Prostate gland (tissue), 2 donors: ENCODE results near the gene PRKG1. TPM values are rescaled to one million over a fixed set of nuclear protein-coding genes. Genes with fewer than 3 reads are reported as not detected.

ENCODE experiments used
- DNase-seq: peaks from one replicate; pipeline ENCODE4 v3.0.0-alpha.2; 2019; ENCODE audit warnings: low spot score
- H3K27ac ChIP-seq, 2 donors: fragments of 200-600 bp; sonication (generic); 2 replicates each; pipeline ENCODE4 v1.5.1; 2017 to 2019
- H3K27me3 ChIP-seq: fragments of 200-600 bp; sonication (generic); replicated peaks from 2 replicates; pipeline ENCODE4 v1.5.1; 2019; ENCODE audit not compliant: insufficient read depth
- H3K36me3 ChIP-seq, 2 donors: fragments of 200-600 bp; sonication (generic); 1 replicate in 1 of 2; 2 replicates in 1 of 2; pipeline versions ENCODE4 v1.5.1 to v1.8.1; 2017 to 2019
- H3K4me1 ChIP-seq: fragments of 200-600 bp; sonication (generic); replicated peaks from 2 replicates; pipeline ENCODE4 v1.5.1; 2019
- H3K4me3 ChIP-seq, 2 donors: fragments of 200-600 bp; sonication (generic); 2 replicates each; pipeline ENCODE4 v1.5.1; 2017 to 2019
- H3K9me3 ChIP-seq: fragments of 200-600 bp; sonication (generic); 2 replicates; pipeline ENCODE4 v1.5.1; 2017
- CTCF ChIP-seq, 4 experiments: fragments of 200-600 bp in 2 of 4; fragments of 450-650 bp in 2 of 4; sonication (generic) in 2 of 4; IDR thresholded peaks; 1 replicate in 3 of 4; 2 replicates in 1 of 4; pipeline ENCODE4 v1.5.1; 2016 to 2019; ENCODE audit warnings: antibody characterized with exemption in 4 of 4, mild to moderate bottlenecking in 2 of 4, moderate library complexity in 2 of 4
- POLR2A ChIP-seq: fragments of 450-650 bp; IDR thresholded peaks from one replicate; pipeline ENCODE4 v1.6.1; 2016; ENCODE audit warnings: antibody characterized with exemption, mild to moderate bottlenecking
- POLR2AphosphoS5 ChIP-seq: sonication (generic); formaldehyde crosslinking; IDR thresholded peaks from one replicate; pipeline ENCODE4 v1.6.1; 2017; ENCODE audit warnings: antibody characterized with exemption
- WGBS: methylation state at CpG from one replicate; pipeline ENCODE4 v1.1.5; 2018; 5-methylcytosine and 5-hydroxymethylcytosine counted together
- intact Hi-C: fragments of 100-400 bp; cut with DNase I; formaldehyde crosslinking; loops from one replicate; pipeline ENCODE4 v1.14.2; 2022
- total RNA-seq, 2 donors: library from RNA; depleted of rRNA; stranded (reverse); fragments of >200 nt; gene quantifications; one replicate each; pipeline ENCODE4 v1.1.0, GENCODE V29; 2016

The PRKG1 gene
- total RNA-seq, 2 donors from 2014 or later: 2.7 to 9.0 TPM

- DNase-seq: no peak
- no peak overlapping the region for H3K27ac ChIP-seq
Measured at GRCh38 chr10:52172581-52172980, 1098.3 kb downstream of the PRKG1 start.

GRCh38 chr10:52185256-52185655 is 1111.0 kb downstream of the PRKG1 start:
- Histone ChIP-seq H3K27me3 (no peaks in the 10 kb centered on the region), H3K27ac (no peak overlapping the region), H3K4me3 (no peak overlapping the region), H3K4me1 (no peaks in the 10 kb centered on the region), H3K36me3 (no peaks in the 10 kb centered on the region), H3K9me3 (no peaks in the 10 kb centered on the region)
- no peak for TF ChIP-seq CTCF (IDR thresholded peaks at IDR 0.05)
- no peak for TF ChIP-seq POLR2A
- no peak for TF ChIP-seq POLR2AphosphoS5
- DNase-seq: no peak
- intact Hi-C loops: no loop called here

More at GRCh38 chr10:52172581-52172980, 1098.3 kb downstream of the PRKG1 start:
- Histone ChIP-seq H3K27me3 (no peaks in the 10 kb centered on the region), H3K9me3 (no peaks in the 10 kb centered on the region), H3K36me3 (no peaks in the 10 kb centered on the region), H3K4me3 (no peak overlapping the region), H3K4me1 (no peaks in the 10 kb centered on the region)
- intact Hi-C loops: no loop called here
- TF ChIP-seq POLR2A (no peak), POLR2AphosphoS5 (no peak), CTCF (IDR thresholded peaks at IDR 0.05) (no peak)
- 57% methylated on average over 1 of the region's 1 CpG for WGBS

GRCh38 chr10:52187521-52188258 is 1113.4 kb downstream of the PRKG1 start:
- WGBS: 16% methylated on average over 3 of the region's 3 CpGs

GRCh38 chr10:52191049-52191448 is 1116.8 kb downstream of the PRKG1 start:
- WGBS: 85% methylated on average over 5 of the region's 5 CpGs
- Histone ChIP-seq H3K9me3 (no peaks in the 10 kb centered on the region), H3K4me3 (no peak overlapping the region), H3K4me1 (no peaks in the 10 kb centered on the region), H3K27me3 (no peaks in the 10 kb centered on the region), H3K27ac (no peak overlapping the region), H3K36me3 (no peaks in the 10 kb centered on the region)
- TF ChIP-seq POLR2A (no peak), CTCF (IDR thresholded peaks at IDR 0.05) (no peak), POLR2AphosphoS5 (no peak)
- intact Hi-C loops: no loop called here
- DNase-seq: no peak

More at GRCh38 chr10:52187521-52188258, 1113.4 kb downstream of the PRKG1 start:
- intact Hi-C loops: no loop called here
- DNase-seq: no peak
- Histone ChIP-seq H3K27me3 (no peaks in the 10 kb centered on the region), H3K27ac (no peak overlapping the region), H3K9me3 (no peaks in the 10 kb centered on the region), H3K4me1 (no peaks in the 10 kb centered on the region), H3K4me3 (no peak overlapping the region), H3K36me3 (no peaks in the 10 kb centered on the region)
- TF ChIP-seq POLR2A: no peak
- no peak for TF ChIP-seq CTCF (IDR thresholded peaks at IDR 0.05)
- TF ChIP-seq POLR2AphosphoS5: no peak

DNA sequence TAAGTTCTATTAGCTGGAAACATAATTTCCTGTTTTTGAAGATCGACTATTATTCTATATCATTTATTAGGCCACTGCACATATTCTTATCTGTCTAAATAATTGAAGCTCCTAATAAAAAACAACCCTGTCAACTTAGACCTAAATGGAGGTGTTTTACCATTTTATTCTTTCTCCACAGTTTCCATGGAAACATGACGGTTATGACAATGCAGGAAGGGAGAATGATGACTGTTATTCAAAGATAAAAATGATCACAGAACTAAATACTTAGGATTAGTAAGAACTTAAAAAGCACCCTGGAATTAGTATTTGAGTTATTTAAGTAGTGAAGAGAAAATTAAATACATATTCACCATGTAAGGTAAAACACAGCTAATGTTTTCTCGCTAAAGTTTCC is 1119.9 kb downstream of the PRKG1 start:
- no peak overlapping the region for H3K4me3 ChIP-seq
- no peaks in the 10 kb centered on the region for H3K4me1 ChIP-seq
- 86% methylated on average over 3 of the region's 3 CpGs for WGBS
- H3K36me3 ChIP-seq: no peaks in the 10 kb centered on the region
- no peaks in the 10 kb centered on the region for H3K9me3 ChIP-seq
- TF ChIP-seq POLR2A: no peak
- TF ChIP-seq POLR2AphosphoS5: no peak
- TF ChIP-seq CTCF (IDR thresholded peaks at IDR 0.05): no peak
- no peak for DNase-seq
- H3K27me3 ChIP-seq: no peaks in the 10 kb centered on the region
- no peak overlapping the region for H3K27ac ChIP-seq
- intact Hi-C loops: no loop called here
